ENCODE measurements around the gene ZSCAN22.

- no peak for TF ChIP-seq EZH2phosphoT487 (IDR thresholded peaks at IDR 0.05; ENCODE audit: low read depth, severe bottlenecking, unreplicated experiment)
- TF ChIP-seq CTCF (IDR thresholded peaks at IDR 0.05; ENCODE audit: poor library complexity), result no peak
These were observed 25.4 kb downstream of the ZSCAN22 start for GRCh38 chr19:58351990-58352755.

Measured in hepatocyte (in vitro differentiated cells).